GM21576 (cell line): ENCODE data around the gene SLC4A2.

Experiments used
- ATAC-seq: cut with Tn5 transposase; IDR thresholded peaks from one replicate; pipeline ENCODE4 v1.9.1; 2021; ENCODE audit warnings: mild to moderate bottlenecking, moderate library complexity; ENCODE audit not compliant: unreplicated experiment

SLC4A2 gene

GRCh38 chr7:151110941-151111645 lies 51.7 kb downstream of the SLC4A2 start:
- peak; percentile 83 for ATAC-seq

DNA sequence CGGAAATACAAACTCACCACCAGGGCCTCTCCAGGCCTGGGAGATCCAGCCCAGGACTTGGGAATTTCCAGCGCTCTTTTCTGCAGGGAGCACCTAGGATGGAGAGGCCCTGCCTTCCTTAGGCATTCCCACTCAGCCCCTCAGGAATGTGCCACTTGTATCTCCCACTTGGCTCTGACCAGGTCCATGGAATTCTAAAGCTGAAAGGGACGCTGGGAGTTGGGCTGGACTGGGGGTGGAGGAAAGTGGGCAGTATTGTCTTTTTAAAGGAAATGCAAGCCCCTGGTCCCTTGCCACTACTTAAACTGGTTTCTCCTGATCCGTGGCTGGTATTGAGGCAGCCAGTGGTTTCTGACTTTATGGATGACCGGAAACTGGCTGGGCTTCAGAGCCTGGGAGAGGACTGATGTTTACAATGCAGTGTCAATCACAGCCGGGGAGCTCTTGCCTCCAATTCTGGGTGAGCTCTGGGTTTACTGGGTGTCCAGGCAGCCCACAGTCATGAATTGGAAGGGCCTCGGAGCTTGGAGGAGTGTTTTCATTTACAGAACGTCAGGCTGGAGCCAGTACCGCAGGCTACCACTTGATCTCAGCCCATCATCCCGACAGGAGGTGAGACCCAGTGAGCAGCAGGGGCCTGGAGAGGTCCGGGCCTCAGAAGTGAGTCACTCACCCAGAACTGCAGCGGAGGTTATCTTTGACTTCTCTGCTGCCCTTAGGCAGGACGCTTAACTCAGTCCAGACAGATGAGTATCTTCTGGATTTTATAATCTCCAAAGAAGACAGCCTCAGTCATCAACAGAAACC lies 54.2 kb downstream of the SLC4A2 start:
- no peak for ATAC-seq

DNA sequence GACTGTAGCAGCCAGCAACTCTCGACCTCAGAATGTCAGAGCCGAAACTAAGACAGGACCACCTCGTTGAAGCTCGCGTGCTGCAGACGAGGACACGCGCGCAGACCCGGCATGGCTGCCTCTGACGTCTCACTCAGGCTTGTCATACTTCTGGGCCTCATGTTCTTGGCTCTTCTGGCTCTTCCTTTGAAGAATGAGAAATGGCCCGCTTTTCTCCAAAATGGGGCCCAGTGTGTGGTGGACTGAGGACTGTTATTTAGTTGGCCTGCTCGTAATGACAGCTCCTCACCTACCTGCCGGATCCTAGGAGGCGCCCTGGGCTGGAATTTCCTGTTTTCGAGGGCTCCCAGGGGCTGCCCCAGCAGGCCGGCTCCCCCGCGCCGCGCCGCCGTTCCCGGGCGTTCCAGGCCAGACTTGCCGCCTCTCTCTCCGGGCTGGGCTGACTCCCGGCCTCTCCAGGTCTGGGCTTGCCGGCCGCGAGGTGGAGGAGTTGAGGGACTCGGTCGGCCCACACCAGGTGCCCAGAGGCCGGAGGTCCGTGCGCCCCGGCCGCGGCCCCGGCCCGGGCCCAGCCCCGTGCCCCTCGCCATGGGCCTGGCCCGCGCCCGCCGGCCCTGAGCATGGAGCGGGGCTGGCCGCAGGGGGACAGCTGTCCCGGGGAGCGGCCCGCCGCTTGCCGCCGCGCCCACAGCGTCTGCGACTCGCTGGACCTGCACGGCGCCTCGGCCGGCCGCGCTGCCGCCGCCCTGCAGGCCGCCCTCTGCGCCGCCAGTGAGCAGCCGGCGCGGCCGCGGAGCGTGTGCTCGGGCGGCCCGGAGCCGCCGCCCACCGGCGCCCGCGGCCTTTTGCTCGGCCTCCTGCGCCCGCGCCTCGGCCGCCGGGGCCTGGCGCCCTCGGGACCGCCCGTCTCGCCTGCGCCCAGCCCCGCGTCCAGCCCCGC lies 55.0 kb downstream of the SLC4A2 start:
- no peak for ATAC-seq

GRCh38 chr7:151115121-151115835 lies 55.9 kb downstream of the SLC4A2 start:
- no peak for ATAC-seq

DNA sequence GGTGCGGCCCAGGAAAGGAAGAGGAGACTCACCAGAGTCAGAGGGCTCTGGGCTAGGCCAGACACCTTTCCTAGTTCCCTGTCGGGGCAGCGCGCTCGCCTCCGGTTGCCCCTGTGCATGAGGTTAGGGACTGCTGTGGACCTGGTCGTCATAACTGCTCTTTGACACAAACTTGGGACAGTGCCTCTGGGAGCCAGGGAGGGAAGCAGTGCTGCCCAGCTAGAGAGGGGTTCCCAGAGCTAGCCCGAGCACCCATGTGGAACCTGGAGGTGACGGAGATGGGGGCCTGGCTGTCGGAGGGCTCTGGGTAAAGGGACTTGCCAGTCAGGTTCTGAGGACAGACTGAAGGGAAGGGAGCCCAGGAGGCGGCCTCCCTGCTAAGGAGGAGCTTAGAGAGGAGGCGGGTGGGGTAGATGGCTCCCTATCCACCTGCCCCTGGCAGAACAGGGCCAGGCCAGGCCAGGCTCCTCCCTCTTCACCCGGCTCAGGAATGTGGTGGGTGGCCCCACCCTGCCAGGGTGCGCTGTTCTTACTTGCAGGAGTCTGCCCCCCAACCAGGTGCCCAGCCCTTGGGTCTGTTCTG lies 56.5 kb downstream of the SLC4A2 start:
- no peak for ATAC-seq

- ATAC-seq = no peak
Measured at GRCh38 chr7:151116603-151117440, 57.4 kb downstream of the SLC4A2 start.

GRCh38 chr7:151117565-151117964 lies 58.2 kb downstream of the SLC4A2 start:
- ATAC-seq = no peak

GRCh38 chr7:151118108-151119054 lies 59.0 kb downstream of the SLC4A2 start:
- ATAC-seq = no peak

DNA sequence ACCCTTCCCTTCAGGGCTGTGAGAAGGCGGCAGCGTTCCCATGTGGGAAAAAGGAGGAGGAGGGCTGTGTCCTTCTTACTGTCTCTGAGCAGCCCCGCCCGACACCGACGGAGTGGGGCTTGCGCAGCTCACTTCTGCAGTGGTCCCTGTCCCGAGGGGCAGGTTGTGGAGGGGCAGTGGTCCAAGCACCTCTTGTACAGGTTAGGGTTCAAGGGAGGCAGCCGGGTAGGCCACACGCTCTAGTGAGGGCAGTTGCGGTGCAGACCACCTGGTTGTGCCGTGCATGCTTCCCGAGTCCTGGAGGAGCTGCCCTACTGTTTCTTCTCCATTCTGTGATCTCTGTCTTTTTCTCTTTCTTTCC lies 59.6 kb downstream of the SLC4A2 start:
- no peak for ATAC-seq

DNA sequence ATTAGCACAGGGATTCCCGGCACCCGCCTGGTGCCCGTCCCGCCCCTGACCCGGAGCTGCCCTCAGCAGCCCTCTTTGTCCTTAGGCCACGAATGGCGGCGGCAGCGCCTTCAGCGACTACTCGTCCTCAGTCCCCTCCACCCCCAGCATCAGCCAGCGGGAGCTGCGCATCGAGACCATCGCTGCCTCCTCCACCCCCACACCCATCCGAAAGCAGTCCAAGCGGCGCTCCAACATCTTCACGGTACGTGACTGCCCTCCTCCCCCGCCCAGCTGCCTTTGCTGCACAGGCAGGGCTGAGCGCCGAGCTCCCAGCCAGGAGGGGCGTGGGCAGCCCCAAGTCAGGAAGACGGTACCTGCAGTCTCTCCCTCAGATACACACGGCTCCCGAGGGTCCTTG lies 60.5 kb downstream of the SLC4A2 start:
- no peak for ATAC-seq

GRCh38 chr7:151120896-151121295 lies 61.5 kb downstream of the SLC4A2 start:
- no peak for ATAC-seq

DNA sequence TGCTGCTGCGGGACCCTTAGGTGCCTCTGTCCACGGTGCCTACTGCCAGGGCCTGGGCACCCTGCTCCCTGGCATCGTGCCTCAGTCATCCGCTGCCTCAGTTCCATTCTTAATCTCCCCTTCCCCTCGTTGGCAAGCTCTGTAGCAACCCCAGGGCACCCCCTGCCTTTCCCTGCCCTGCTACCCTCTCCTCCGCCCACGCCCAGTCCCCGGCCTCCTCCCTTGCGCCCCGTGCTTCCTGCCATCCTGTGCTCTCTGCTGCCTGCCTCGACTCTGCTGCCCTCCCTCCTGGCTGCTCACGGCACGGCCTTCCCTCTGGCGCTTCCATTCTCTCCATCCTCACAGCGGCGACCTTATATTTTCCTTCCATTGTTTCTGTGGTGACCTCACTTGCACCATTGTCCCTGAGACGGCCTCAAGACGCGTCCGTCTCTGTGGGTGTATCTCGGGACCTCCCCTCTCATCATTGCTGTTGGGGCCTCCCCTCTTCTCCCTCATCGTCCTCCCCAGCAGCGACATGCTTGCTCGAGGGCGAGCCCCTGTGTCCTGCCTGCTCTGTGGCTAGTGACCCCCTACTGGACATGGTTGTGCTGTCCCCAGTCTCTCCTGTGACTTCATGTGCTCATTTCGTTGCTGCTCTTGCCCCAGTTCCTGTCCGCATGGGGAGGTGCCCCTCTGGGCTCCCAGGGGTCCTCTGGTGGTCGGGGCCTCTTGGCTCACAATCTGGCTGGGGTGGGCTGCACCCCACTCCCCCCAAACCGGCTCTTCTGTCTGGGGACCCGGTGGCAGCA lies 62.2 kb downstream of the SLC4A2 start:
- ATAC-seq = no peak

DNA sequence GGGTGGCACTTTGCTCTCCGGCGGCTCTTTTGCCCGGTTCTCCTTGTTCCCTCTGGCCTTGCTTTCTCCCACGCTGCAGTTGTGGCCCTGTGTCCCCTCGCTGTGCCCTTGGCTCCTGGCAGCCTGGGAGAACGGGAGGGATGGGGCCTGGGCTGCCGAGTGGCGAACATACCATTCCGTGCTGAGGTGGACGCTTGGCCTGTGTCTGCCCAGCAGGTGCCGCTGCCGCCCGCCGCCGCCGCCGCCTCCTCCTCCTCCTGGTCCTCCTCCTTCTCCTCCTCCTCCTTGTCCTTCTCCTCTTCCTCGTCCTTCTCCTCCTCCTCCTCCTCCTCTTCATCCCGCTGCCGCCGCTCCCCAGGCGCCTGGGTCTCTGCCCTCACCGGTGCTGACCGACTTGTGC lies 62.9 kb downstream of the SLC4A2 start:
- no peak for ATAC-seq

GRCh38 chr7:151122796-151123157 lies 63.4 kb downstream of the SLC4A2 start:
- ATAC-seq = no peak

GRCh38 chr7:151123158-151123821 lies 63.9 kb downstream of the SLC4A2 start:
- ATAC-seq = no peak

DNA sequence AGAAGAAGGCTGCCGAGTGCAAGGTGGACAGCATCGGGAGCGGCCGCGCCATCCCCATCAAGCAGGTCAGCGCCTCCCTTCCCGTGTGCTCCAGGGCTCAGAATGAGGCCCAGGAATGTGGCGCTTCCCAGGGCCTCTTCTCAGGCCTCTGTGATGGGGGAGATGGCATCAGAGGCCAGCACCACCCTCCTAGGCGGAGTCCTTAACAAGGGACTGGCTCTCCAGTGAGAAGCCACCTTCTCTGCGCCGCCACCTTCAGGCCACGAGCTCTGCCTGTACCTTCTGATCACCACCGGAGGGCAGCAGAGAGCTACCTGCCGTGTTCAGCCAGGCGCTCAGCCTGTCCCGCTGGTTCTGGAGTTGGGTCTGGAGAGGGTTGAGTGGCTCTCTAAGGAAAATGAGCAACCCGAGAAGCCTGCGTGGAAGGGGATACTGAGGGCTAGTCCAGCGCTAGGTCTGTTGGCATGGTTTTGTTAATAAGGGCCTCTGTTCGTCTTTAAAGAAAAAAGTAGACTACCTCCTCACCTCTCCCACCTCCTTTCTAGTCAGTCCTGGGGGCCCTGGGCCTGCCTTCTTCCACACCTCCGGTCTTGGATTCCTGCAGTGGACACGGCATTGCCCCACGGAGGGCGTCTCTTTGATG lies 64.6 kb downstream of the SLC4A2 start:
- peak; percentile 86 for ATAC-seq

DNA sequence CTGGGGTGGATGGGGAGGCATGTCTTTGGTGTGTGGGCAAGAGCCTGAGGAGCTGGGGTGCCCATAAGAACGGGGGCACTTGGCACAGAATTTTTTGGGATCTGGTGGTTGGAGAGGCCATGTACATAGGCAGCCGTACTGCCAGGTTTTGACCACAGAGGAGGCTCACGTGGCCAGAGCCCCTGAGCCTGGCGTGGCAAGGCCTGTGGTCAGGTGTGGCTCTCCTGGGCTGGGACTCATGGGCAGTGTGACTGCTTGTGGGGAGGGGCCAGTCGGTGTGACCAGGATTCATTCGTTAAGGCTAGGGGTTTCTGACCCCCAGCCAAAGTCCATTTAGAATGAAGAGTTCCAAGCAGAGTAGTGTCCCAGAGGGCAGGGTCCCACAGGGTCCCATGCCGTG lies 65.1 kb downstream of the SLC4A2 start:
- no peak for ATAC-seq
